ENCODE measurements around the gene HDC. TPM values are rescaled to one million over a fixed set of nuclear protein-coding genes. Genes with fewer than 3 reads are reported as not detected.

Gene HDC
- total and polyA plus RNA-seq, 7 donors = 0.16 to 2.4 (median 1.2) TPM; not detected in 1

Small RNA genes lying within 50 kb of the gene (small RNA-seq; reads per million reads assigned to genes)
- gene RF00019 = 0 reads per million in 3 donors

Other genes with a start within 250 kb of the HDC start
- 10 to 100 TPM in 1 of 4 donors, 1 to 10 TPM in 3; 4.9 to 11.1 (median 7.4) TPM for gene ATP8B4, start 146.5 kb downstream of the HDC start, total RNA-seq
- gene ATP8B4, start 146.5 kb downstream of the HDC start, polyA plus RNA-seq = 1 to 10 TPM; 1.2 to 1.8 (median 1.7) TPM
- under 1 TPM in 2 of 4 donors, not detected in 2; 0.33 to 0.36 TPM for gene SLC27A2, start 83.5 kb downstream of the HDC start, total RNA-seq
- 10 to 100 TPM in 1 of 3 donors, 1 to 10 TPM in 2; 4.6 to 16.6 (median 5.4) TPM for gene SLC27A2, start 83.5 kb downstream of the HDC start, polyA plus RNA-seq
- gene GABPB1, start 89.5 kb upstream of the HDC start, total RNA-seq = 10 to 100 TPM; 11.4 to 17.5 (median 14.6) TPM
- gene GABPB1, start 89.5 kb upstream of the HDC start, polyA plus RNA-seq = 1 to 10 TPM; 5.4 to 8.4 (median 7.6) TPM
- 10 to 100 TPM; 49.4 to 59.2 (median 50.1) TPM for gene USP8, start 158.7 kb upstream of the HDC start, total RNA-seq
- gene USP8, start 158.7 kb upstream of the HDC start, polyA plus RNA-seq = 10 to 100 TPM; 22.2 to 53.4 (median 30.3) TPM

Measured in sigmoid colon (tissue), 7 donors.